SIG-M5 treated with dmso at 0.1 percent for 504 hours (cell line): ENCODE data around the gene EHD2.
"Not testable (repeated sequence)": the region's sequence is repeated elsewhere in the genome, so short reads cannot be mapped to it uniquely, and the experiment has no call there.

ENCODE experiments used
- DNase-seq: peaks from one replicate; lab custom pipeline; 2025; ENCODE audit not compliant: unreplicated experiment; lab: John Stamatoyannopoulos, UW

EHD2 gene

DNA sequence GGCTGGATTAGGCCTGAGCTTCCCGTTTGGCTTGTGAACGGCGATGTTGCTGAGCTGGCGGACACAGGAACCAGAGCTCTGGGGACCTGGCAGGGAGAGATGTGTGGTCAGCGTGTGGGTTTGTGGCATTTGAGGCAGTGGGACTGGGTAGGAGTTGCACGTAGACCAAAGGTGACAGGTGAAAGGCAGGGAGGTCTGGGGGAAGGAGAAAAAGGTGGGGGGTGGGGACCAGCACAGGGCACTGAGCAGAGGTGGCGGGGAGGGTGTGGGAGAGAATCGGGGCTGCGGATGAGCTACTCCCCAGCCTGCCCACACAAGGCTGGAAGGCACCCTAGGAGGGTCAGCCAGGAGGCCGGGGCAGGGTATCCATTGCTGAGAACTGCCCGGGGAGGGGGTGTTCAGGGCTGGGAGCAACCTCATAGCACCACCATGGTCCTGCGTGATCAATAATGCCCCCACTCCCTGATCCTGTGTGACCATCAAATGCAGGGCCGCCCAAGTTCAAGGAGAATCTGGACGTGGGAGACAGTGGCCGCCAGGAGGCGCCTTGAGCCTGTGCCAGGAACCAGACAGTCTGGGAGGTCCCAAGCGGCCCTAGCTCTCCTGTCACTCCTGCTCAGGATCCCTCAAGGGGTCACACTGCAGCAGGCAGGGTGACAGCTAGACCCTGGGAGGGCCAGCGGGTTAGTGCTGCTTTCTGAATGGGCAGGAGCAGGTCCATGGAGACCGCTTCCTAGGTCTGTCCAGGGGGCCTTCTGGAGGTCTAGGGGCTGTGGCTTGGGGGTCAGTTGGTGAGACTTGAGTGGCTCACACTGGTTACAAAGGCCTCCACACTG, 52.5 kb downstream of the EHD2 start:
- peak; percentile 47 for DNase-seq

DNA sequence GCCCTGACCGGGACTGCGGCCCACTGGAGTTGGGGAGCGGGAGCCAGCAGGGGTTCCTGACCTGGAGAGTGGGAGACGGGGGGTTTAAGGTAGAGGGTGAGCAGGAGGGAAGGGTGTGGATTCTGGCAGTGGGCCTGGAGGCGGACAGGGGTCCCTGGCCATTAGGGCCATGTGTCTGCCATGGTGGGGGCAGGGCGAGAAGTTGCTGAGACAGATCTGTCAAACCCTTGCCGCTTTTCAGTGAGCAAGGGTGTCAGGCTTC, 53.1 kb downstream of the EHD2 start:
- DNase-seq, result no peak

DNA sequence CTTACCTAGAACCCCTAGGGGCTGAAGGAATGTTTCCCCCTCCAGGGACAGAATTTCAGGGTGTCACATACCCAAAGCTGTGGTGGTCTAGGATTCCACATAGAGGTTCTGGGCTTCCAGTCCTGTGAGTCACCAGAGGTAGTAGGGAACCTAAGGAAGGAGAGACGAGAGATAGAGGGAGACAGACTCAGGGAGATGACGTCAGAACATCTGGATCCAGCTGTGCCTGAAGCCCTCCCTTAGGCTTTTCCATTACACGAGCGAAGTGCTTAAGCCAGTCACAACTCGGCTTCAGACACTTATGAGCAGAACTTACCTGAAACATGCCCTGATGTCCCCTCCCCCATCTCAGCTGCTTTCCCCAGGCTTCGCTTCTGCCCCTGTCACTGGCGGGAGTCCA, 53.4 kb downstream of the EHD2 start:
- DNase-seq, result no peak

DNA sequence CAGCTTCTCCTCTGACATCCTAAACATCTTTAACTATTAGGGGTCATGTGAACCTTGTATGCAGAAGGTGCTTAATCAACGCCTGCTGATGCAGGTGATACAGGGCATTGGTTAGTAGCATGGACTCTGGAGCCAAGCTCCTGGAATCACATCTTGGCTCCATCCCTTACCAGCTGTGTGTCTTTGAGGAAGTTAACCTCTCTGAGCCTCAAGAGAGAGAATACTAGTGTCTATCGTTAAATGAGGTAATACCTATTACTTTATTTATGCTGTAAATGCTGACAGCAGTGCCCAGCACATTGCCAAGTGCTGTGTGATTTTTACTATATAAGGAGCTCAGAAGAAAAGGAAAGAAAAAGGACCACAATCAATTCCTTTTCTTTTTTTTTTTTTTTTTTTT, 54.1 kb downstream of the EHD2 start:
- no peak for DNase-seq

DNA sequence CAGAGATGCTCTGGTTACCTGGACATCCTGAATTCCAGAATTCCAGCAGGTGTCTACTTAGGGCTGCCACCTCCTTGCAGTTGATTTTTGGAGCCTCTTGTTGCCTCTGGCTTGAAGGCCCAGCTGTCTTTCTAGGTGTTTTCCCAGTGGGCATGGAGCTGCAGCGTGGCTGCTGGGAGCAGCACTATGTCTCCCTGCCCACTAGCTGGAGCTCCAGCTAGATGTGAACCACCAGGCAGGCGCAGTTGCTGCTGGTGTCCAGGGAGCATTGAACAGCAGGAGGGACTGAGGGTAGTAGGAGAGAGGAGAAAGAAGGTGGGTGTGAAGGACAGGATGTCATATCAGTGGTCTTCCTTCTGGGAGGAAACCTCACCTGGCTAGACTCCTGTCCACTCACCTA, 55.4 kb downstream of the EHD2 start:
- DNase-seq, result no peak

DNA sequence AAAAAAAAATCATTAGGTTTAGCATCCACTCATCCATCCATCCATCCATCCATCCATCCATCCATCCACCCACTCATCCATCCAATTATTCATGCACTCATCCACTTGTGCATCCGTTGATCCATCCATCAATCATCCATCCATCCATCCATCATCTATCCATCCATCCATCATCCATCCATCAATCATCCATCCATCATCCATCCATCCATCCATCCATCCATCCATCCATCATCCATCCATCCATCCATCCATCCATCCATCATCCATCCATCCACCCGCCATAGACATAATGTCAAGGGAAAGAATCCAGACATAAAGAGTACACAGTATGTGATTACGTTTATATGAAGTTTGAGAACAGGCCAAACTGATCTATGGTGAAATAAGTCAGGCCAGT, 56.3 kb downstream of the EHD2 start:
- no peak for DNase-seq

DNA sequence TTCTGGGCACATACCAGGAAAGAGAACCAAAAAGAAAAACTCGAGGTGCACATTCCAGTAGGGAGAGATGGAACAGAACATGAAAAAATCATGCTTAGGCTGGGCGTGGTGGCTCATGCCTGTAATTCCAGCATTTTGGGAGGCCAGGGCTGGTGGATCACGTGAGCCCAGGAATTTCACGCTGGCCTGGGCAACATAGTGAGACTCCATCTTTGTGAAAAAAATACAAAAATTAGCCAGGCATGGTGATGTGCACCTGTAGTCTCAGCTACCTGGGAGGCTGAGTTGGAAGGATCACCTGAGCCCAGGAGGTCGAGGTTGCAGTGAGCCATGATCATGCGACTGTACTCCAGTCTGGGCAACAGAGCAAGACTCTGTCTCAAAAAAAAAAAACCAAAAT, 58.1 kb downstream of the EHD2 start:
- not testable (repeated sequence) for DNase-seq

DNA sequence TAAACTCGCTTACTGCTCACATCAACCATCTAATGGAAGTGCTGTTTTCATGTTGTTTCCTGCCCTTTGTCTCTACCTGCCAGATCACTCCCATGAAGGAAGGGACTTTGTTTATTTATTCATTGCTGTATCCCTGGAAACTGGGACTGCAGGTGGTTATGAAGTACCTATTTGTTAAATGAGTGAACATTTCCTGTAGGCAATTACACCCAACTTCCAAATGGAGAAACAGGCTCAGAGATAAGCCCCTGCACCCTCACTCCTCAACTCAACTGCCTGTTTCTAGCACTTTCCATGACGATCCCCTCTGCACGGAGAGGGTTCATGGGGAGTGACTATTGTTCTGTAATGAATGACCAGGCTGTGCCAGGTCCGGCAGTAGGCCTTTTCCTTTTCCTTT, 63.3 kb downstream of the EHD2 start:
- no peak for DNase-seq

DNA sequence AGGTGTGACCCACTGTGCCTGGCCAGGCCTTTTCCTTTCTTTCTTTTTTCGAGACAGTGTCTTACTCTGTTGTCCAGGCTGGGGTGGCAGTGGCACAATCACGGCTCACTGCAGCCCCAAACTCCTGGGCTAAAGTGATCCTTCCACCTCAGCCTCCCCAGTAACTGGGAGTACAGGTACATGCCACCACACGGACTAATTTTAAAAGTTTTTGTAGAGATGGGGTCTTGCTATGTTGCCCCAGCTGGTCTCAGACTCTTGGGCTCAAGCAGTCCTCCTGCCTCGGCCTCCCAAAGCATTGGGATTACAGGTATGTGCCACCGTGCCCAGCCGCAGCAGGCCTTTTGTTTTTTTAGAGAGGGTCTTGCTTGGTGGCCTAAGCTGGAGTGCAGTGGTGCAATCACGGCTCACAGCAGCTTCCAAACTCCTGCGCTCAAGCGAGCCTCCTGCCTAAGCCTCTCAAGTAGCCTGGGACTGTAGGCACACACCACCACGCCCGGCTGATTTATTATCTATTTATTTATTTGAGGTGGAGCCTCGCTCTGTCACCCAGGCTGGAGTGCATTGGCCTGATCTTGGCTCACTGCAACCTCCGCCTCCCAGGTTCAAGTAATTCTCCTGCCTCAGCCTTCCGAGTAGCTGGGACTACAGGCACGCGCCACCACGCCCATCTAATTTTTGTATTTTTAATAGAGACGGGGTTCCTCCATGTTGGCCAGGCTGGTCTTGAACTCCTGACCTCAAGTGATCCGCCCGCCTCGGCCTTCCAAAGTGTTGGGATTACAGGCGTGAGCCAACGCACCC, 64.2 kb downstream of the EHD2 start:
- DNase-seq, result not testable (repeated sequence)

DNA sequence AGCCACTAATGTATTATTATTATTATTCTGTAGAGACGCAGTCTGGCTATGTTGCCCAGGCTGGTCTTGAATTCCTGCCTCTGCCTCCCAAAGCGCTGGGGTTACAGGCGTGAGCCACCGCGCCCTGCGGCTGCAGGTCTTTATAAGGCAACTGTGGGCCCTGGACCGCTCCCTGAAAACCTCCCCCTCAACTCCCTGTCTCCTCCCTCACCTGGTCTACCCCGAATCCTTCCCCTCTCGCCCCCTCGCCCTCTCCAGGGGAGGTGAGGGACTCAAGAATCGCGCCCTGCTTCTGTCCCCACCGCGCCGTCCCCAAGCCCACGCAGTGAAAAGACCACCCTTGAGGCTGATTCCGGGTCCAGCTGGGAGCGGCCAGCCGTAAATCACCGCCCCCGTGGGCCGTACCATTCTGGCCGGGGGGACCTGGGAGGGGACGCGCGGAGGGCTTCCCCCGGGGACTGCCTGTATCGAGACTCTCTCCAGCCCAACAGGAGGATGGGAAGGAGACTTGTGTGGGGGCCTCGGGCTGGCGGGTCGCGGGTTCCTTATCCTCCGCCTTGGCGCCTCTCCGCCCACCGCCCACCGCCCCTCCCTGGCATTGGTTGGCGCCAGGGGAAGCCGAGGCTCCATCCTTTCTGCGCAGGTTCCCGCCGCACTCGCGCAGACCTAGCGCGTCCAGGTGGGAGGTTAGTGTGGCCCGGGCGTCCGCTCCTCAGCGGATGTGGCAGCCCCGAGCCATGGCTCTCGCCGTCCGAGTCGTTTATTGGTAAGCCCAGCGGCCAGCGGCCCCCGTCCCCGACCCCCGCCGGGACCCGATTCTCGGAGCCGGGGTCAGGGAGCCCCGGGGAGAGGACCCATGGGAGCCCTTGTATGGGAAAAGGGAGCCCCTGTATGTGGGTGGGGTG, 65.1 kb downstream of the EHD2 start, which contains the start of gene SELENOW:
Gene SELENOW (plus strand): TSS at position 655 of the 905 bp plus-strand sequence. CDS start 83 bp downstream, at position 738.
- DNase-seq, result peak; percentile 46

DNA sequence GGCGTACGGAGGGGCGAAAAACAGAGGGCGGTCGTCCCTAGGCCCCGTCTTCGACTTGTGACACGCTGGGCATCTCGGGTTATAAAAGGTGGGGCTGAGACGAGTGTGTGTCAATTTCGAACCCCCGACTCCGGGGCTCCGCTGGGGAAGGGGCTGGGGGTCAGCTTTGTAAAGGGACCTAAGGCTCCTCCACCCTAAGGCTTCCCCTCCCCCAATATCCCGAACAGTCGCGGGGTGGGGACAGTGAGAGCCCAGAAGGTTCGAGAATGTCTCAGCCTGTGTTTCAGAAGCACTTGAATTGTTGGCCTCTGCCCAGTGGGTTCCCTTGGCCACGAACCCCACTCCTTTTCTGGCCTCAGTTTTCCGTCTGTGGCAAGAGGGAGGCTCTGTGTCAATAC, 65.7 kb downstream of the EHD2 start:
- DNase-seq, result no peak

DNA sequence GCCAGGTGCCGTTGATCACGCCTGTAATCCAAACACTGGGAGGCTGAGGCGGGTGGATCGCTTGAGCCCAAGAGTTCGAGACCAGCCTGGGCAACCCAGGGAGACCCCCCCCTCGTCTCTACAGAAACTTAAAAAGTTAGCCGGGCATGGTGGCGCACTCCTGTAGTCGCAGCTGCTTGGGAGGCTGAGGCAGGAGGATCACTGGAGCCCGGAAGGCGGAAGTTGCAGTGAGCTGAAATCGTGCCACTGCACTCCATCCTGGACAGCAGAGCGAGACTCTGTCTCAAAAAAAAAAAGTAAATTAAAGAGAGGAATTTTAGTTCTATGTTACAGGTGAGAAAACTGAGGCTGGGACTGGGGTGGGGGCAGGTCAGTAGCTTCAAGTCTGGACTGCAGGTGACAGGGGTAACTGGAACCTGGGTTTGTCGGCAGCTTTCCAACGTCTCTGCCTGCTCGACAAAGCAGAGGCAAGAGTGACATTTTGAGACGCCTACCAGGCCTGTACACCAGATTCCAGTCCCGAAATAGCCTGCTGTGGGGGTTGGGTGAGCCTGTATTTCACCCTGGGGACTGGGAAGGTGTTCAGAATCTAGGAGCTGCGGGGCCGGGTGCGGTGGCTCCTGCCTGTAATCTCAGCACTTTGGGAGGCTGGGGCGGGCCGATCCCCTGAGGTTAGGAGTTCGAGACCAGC, 66.4 kb downstream of the EHD2 start:
- DNase-seq, result no peak

DNA sequence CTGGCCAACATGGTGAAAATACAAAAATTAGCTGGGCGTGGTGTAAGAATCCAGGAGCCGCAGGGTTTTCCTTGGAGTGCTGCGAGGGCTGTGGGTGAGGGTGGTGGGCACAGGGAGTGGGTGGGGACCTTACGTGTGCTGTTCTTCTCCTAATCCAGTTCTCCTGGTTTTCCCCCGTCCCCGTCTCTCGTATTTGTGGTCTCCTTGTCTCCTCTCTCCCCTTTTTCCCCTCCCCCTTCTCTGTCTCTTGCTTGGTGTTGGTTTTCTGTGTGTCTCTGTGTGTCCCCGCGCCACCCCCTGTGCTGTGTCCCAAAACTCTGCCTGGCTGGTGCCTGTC, 67.0 kb downstream of the EHD2 start:
- no peak for DNase-seq

DNA sequence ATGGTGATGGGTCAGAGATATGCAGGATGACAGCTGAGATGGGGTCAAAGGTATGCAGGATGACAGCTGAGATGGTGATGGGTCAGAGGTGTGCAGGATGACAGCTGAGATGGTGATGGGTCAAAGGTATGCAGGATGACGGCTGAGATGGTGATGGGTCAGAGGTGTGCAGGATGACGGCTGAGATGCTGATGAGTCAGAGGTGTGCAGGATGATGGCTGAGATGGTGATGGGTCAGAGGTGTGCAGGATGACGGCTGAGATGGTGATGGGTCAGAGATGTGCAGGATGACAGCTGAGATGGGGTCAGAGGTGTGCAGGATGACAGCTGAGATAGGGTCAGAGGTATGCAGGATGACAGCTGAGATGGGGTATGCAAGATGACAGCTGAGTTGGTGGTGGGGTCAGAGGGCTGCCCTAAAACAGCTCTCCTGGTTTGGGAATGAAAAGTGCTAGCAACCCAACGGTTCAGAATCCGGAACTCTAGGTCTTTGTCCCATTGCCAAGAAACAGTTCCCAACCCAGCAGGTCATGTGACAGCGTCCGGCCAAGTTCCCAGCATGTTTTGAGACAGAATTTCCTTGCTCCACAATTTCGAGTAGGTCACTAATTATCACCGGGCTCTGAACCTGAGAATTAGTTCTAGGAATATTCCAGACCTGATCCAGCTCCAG, 68.5 kb downstream of the EHD2 start:
- no peak for DNase-seq

DNA sequence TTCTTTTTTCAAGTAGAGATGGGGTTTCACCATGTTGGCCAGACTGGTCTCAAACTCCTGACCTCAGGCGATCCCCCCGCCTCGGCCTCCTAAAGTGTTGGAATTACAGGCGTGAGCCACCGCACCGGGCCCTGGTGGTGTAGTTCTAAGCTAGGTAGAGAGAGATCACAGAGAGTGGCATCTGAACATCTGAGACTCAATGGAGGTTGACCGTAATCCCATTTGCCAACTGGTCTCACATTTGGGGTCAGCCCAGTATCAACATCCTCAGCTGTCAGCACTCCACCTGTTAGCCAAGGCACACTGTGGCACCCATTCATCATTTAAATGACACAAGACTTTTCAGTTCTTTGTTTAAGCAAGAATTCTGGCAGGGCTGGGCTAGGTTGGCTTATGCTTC, 73.3 kb downstream of the EHD2 start:
- DNase-seq, result no peak

DNA sequence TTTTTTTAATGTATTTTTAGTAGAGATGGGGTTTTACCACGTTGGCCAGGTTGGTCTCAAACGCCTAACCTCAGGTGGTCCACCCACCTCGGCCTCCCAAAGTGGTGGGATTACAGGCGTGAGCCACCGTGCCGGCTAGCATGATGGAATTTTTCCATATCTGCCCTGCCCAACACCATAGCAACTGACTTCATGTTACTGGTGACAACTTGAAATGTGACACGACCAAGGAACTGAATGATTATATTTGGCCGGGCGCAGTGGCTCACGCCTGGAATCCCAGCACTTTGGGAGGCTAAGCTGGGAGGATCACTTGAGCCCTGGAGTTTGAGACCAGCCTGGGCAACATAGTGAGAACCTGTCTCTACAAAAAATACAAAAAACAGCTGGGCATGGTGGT, 74.1 kb downstream of the EHD2 start:
- DNase-seq, result not testable (repeated sequence)

DNA sequence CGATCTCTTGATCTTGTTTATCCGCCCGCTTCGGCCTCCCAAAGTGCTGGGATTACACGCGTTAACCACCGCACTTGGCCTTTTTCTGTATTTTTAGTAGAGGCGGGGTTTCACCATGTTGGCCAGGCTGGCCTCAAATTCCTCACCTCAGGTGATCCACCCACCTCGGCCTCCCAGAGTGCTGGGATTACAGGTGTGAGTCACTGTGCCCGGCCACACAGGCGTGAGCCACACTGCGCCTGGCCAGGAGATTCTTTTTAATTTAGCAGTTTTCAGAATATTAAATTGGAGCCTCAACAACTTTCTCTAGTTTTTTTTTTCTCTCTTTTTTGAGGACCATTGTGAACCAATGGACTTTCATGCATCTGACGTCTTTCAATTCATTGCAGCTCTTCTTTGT, 76.6 kb downstream of the EHD2 start:
- not testable (repeated sequence) for DNase-seq

DNA sequence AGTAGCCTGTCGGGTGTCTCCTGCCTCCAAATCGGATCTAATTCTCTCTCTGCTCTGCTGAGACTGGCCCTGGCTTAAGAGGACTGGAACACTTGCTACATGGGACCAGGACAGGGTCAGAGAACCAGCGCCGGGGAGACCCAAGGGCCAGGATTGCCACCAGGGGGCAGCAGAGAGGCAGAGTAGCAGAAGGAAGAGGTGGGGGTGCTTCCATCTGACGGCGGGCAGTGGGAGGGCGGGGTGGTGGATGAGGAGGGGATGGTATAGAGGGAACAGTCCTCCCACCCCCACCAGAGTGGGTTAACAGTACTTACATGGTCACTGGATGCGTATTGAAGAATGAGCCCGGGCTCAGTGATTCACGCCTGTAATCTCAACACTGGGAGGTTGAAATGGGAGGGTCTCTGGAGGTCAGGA, 77.2 kb downstream of the EHD2 start:
- peak; percentile 46 for DNase-seq

DNA sequence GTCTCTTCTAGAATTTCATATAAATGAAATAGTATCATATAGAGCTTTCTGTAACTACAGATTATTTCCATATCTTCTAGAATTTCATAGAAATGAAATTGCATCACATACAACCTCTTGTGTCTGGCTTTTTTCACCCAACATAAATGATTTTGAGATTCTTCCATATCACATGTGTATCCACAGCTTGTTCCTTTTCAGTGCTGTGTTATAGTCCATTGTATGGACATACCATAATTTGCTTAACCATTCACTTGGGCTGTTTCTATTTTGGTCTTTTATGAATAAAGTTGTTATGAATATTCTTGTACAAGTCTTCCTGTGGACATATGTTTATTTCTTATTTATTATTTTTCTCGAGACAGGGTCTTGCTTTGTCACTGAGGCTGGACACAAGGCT, 79.4 kb downstream of the EHD2 start:
- no peak for DNase-seq
